Measurements from ENCODE around the gene AP1S1.

The AP1S1 gene

DNA sequence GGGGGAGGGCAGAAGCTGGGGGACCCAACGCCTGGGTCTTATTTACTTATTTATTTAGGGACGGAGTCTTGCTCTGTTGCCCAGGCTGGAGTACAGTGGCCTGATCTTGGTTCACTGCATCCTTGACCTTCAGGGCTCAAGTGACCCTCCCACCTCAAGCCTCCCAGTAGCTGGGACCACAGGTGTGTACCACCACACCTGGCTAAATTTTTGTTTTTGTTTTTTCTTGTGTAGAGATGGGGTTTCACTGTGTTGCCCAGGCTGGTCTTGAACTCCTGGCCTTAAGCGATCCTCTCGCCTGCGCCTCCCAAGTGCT lies 48.3 kb downstream of the AP1S1 start:
- no peak for DNase-seq

DNA sequence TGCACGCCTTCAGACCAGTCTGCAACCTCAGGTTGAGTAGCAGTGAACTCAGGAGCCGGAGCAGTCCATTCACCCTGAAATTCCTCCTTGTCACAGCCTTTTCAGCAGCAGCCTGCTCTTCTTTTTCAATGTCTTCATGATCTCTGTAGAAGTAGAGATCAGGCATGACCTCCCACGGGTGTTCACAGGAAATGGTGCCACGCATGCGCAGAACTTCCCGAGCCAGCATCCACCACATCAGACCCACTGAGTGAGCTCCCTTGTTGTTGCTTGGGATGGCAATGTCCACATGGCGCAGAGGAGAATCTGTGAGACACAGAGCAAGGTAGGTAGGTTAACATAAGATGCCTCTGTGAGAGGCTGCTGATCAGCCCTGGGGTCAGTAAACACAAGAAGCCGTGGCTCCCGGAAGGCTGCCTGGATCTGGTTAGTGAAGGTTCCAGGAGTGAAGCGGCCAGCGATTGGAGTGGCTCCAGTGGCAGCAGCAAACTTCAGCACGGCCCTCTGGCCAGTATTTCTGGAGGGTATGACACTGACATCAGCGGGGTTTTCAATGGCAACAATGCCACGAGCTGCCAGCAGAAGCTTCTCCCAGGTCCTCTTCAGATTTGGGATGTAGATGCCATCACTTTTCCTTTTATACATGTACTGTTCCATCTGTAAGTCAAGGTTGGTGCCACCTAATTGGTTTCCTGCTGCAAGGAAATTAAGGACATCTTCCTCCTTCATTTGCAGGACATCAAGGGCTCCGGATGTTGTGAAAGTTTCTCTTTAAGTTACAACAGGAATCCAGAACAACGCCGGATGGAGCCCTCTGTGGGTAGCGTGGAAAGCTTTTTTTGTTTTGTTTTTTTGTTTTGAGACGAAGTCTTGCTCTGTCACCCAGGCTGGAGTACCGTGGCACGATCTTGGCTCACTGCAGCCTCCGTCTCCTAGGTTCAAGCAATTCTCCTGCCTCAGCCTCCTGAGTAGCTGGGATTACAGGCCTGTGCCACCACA lies 49.8 kb downstream of the AP1S1 start:
- DNase-seq, result peak; percentile 24 to 51

- DNase-seq, result no peak
Measured at GRCh38 chr7:101205901-101206664, 51.8 kb downstream of the AP1S1 start.

- DNase-seq, result no peak
Measured at GRCh38 chr7:101206665-101207042, 52.4 kb downstream of the AP1S1 start.

DNA sequence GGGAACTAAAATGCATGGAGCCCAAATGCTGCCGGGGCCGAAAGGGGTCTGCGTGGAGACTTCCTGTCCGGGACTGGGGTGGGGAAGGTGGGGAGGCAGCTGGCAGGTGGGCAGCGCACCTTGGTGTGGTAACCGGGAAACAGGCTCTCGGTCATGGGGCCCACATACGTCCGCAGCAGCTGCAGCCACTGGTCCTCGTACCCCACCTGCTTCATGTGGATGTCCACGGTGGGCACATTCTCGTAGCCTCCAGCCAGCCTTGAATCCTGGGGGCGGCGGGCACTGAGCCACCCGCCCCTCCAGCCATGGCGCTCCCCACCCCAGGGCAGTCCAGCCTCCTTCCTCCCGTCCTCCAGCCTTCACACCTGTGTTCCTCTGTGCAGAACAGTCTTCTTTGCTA lies 53.2 kb downstream of the AP1S1 start:
- no peak for DNase-seq

DNA sequence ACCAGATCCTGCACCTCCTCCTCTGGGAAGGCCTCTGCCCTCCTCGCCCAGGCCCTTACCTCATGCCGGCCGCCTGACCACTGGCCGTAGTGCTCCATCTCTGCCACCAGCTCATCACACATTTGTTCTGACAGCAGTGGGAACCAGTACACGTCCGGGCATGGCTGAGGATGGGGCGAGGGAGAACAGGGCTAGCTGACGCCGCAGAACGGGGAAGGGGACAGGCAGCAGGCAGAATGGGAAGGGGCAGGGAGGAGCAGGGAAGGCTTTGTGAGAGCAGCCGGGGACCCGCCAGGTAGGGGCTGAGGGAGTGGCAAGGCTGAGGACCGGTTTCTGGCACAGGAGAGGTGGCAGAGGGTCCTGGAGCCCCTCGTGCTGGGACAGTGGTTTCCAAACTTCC lies 54.5 kb downstream of the AP1S1 start:
- DNase-seq, result no peak

GRCh38 chr7:101210143-101210542 lies 55.9 kb downstream of the AP1S1 start:
- DNase-seq, result no peak

Measured in CD4-positive, alpha-beta T cell treated with Interleukin-4 for 1 hour (primary cell).